ENCODE results near the gene ELP2. TPM values are rescaled to one million over a fixed set of nuclear protein-coding genes. Genes with fewer than 3 reads are reported as not detected.
A peak's percentile ranks its signal among the peaks of the same experiment; 100 is the strongest.

The ELP2 gene
- total RNA-seq, 6 donors from 2014 or later, result 33.1 to 91.5 (median 58.3) TPM

DNA sequence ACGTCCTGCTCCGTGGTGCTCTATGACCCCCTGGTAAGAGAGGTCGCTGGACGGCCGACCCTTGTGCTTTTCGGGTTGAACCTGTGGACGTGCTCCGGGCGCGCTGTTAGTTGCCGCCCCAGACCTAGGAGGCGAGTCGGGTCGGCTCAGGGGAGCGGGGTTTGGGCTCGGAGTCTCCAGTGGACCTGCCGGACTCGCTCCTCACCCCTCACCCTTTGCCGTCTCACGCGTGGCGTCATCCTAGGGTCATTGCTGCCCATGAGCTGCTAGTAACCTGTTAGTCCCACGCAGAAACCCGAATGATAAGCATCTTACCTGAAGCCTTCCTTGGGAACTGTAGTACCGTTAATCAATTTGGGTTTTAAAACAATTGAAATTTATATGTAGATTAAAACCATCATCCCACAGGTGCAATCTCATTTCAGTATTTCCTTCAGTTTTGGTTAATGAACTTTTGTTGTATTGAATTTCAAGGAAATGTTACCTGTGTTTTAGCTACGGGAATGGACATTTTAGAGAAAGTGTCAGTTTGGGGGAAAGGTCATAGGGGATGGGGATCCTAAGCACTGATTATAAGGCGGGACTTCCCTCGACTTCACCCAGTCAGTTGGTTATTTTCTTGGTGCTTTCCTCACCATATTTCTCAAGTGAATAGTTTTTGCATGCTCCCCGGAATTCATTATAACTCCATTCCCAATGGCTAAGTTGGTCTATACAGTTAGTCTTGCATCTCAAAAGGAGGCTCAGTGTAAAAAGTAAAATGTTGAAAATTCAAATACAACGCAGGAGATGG is 536 bp downstream of the ELP2 start:
- no peak for TF ChIP-seq POLR2AphosphoS5 (IDR thresholded peaks at IDR 0.05)
- no peak for TF ChIP-seq EP300 (IDR thresholded peaks at IDR 0.05)
- TF ChIP-seq, protein P1, sequence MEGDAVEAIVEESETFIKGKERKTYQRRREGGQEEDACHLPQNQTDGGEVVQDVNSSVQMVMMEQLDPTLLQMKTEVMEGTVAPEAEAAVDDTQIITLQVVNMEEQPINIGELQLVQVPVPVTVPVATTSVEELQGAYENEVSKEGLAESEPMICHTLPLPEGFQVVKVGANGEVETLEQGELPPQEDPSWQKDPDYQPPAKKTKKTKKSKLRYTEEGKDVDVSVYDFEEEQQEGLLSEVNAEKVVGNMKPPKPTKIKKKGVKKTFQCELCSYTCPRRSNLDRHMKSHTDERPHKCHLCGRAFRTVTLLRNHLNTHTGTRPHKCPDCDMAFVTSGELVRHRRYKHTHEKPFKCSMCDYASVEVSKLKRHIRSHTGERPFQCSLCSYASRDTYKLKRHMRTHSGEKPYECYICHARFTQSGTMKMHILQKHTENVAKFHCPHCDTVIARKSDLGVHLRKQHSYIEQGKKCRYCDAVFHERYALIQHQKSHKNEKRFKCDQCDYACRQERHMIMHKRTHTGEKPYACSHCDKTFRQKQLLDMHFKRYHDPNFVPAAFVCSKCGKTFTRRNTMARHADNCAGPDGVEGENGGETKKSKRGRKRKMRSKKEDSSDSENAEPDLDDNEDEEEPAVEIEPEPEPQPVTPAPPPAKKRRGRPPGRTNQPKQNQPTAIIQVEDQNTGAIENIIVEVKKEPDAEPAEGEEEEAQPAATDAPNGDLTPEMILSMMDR (IDR thresholded peaks at IDR 0.05), result no peak
- no peak for TF ChIP-seq POLR2A (IDR thresholded peaks at IDR 0.05)
- peak in 1 of 2 donors; percentile 81 for DNase-seq

DNA sequence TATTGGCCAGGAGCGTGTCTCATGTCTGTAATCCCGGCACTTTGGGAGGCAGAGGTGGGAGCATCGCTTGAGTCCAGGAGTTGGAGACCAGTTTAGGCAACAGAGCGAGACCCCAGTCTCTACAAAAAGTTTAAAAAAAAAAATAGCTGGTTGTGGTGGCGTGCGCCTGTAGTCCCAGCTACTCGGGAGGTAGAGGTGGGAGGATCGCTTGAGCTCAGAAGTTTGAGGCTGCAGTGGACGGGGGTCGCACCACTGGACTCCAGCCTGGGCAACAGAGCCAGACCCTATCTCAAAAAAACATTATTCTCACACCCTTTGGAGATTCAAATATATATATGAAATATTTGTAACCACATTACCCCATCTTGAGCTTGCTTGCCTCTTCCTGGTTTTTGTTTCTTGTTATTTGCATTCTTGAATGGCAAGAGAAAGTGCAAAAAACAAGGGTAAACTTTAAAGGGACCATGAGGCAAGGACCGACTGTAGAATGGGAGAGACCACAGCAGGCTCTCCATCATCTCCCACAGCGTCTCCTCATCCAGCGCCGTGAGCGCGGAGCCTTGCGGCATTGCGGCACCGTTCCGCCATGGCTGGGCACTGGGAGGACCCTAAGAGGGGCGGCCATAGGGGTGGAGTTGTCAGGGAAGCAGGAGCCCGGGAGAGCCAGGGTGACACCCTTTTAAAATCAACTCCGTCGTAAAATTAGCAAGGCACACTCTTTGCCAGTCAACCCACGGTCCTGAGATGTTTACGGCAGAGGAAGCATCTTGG is 1.4 kb downstream of the ELP2 start:
- peak in 1 of 2 donors; percentile 79 for DNase-seq
- Histone ChIP-seq H3K27me3 (no peaks in the 10 kb centered on the region), H3K9me3 (no peaks in the 10 kb centered on the region), H3K36me3 (peaks cover 0 to 21% (median 0%) of the 10 kb centered on the region in 4 donors), H3K27ac (peak overlapping the region in 1 of 4 donors; percentile 99), H3K4me1 (peaks cover 21 to 43% (median 27%) of the 10 kb centered on the region in 4 donors), H3K4me3 (peak overlapping the region; percentile 82 to 92 (median 86))
- ATAC-seq (ENCODE audit: low FRiP score in 2 of 2), result no peak
- TF ChIP-seq, protein P1 (IDR thresholded peaks at IDR 0.05), result no peak
- no peak for TF ChIP-seq EP300 (IDR thresholded peaks at IDR 0.05)
- TF ChIP-seq POLR2AphosphoS5 (IDR thresholded peaks at IDR 0.05), result no peak
- no peak for TF ChIP-seq POLR2A (IDR thresholded peaks at IDR 0.05)
- 90 to 94% methylated on average over 26 of the region's 26 CpGs for WGBS, 2 donors

More for the DNA sequence above, 536 bp downstream of the ELP2 start:
- Histone ChIP-seq H3K4me3 (peak overlapping the region; percentile 82 to 92 (median 86)), H3K36me3 (peaks cover 0 to 18% (median 0%) of the 10 kb centered on the region in 4 donors), H3K4me1 (peaks cover 21 to 43% (median 27%) of the 10 kb centered on the region in 4 donors), H3K9me3 (no peaks in the 10 kb centered on the region), H3K27ac (peak overlapping the region; percentile 91 to 99 (median 95)), H3K27me3 (no peaks in the 10 kb centered on the region)
- ATAC-seq (ENCODE audit: low FRiP score in 2 of 2), result peak; percentile 17 to 30
- WGBS, 2 donors, result 2 to 8% methylated on average over 7 to 30 of the region's 30 CpGs

DNA sequence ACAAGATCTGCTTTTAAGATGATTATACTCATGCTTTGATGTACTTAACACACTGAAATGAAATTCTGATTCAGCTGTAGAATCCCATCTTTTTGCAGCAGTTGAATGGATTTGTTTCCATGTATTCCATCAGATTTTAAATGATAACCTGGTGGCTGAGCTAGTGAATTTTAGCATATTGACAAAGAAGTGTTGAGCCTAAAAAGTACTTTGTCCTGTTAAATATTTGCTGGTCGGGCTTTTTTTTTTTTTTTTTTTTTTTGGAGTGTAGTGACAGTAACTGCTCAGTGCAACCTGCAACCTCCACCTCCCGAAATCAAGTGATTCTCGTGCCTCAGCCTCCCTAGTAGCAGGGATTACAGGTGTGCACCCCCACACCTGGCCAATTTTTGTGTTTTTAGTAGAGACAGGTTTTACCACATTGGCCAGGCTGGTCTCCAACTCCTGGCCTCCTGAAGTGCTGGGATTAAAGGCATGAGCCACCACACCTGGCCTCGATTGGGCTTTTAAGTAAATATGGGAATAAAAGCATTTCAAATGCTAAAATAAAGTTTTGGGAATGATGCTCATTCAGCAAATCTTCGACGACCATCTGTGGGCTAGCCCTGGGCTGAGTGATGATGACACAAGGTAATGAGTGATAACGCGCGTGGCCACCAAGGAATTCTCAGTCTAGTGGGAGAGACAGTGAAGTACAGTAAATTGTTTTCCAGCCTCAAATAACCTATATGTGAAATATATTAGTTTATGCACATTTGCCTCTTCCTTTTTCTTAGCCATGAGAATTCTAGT is 2.2 kb downstream of the ELP2 start:
- H3K9me3 ChIP-seq, result no peaks in the 10 kb centered on the region
- DNase-seq, result no peak
- H3K36me3 ChIP-seq, result peaks cover 0 to 28% (median 2%) of the 10 kb centered on the region in 4 donors
- no peak for TF ChIP-seq POLR2A (IDR thresholded peaks at IDR 0.05)
- no peak for TF ChIP-seq POLR2AphosphoS5 (IDR thresholded peaks at IDR 0.05)
- TF ChIP-seq, protein P1 (IDR thresholded peaks at IDR 0.05), result no peak
- no peak for TF ChIP-seq EP300 (IDR thresholded peaks at IDR 0.05)
- no peaks in the 10 kb centered on the region for H3K27me3 ChIP-seq
- peaks cover 21 to 43% (median 27%) of the 10 kb centered on the region in 4 donors for H3K4me1 ChIP-seq
- no peak overlapping the region for H3K4me3 ChIP-seq
- no peak for ATAC-seq (ENCODE audit: low FRiP score in 2 of 2)
- H3K27ac ChIP-seq, result no peak overlapping the region
- WGBS, 2 donors, result 91 to 94% methylated on average over 9 of the region's 9 CpGs

DNA sequence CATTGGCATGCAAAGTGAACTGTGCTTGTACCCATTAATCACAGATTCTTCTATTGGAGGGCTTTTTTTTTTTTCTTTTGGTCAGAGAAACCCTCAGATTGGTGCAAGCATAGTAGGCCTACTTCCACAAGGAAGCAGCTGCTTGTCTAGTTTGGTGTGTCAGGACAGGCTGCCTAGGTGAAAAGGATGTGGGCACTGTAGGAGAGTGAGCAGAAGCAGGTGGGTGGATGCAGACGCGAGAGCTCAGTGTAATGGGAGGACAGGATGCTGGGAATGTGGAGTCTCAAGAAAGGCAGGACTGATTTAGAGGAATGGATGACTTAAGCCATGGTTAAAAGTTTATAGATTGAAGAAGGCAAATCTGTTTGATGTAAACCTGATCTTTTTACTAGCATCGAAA is 3.1 kb downstream of the ELP2 start:
- no peak for DNase-seq
- no peak for TF ChIP-seq EP300 (IDR thresholded peaks at IDR 0.05)
- no peak for TF ChIP-seq POLR2AphosphoS5 (IDR thresholded peaks at IDR 0.05)
- TF ChIP-seq, protein P1 (IDR thresholded peaks at IDR 0.05), result no peak
- no peak for TF ChIP-seq POLR2A (IDR thresholded peaks at IDR 0.05)
- Histone ChIP-seq H3K27ac (no peak overlapping the region), H3K9me3 (no peaks in the 10 kb centered on the region), H3K4me3 (no peak overlapping the region), H3K36me3 (peaks cover under 1 to 36% (median 6%) of the 10 kb centered on the region in 4 donors), H3K4me1 (peaks cover 20 to 43% (median 27%) of the 10 kb centered on the region in 4 donors), H3K27me3 (no peaks in the 10 kb centered on the region)
- 92% methylated on average over 3 of the region's 3 CpGs for WGBS, 2 donors
- no peak for ATAC-seq (ENCODE audit: low FRiP score in 2 of 2)
